ENCODE measurements around the gene DPT.
"Not testable (repeated sequence)": the region's sequence is repeated elsewhere in the genome, so short reads cannot be mapped to it uniquely, and the experiment has no call there.

Gene DPT

DNA sequence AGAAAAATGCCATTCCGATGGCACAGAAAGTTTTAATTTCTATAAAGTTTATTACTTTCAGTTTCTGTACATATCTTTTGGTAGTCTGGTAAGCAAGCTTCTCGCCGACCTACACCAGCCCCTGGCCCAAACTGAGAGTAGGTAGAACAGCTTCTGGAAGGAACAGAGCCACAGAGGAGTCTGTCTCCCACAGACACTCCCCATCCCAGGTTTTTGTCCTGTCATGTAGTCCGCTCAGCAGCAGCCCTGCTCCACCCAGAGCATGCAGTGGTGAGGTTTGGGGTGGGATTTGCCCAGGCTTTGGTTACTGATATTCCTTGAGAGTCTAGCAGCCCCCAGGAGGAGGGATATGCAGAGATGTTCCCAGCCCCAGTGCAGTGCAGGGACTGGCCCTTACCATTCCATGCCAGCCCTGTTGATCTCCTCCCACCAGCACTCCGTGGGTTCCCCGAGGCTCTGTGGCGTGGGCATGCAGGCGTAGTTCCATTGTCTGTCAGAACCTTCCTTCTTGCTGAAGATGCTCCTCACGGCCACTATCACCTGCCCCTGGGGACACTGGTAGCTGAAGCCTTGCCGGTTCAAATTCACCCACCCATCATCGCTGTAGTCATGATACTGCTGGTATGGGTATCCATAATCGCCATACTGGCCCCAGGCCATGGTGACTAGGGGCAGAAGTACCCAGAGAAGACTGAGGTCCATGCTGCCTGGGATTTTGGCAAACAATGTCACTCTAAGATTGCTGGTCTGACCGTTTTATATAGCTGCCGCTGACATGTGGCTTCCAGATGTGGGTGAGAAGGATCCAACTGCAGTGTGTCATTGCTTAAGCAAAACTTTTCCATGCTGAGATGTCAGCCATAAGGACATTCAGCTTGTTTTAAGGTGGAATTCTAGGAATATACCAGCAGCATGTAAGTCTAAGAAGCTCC is at the start of gene DPT:
TSS of gene DPT (minus strand) at position 734 of the 932 bp plus-strand sequence. CDS start at position 702, 32 bp downstream.
- no peak for DNase-seq (ENCODE audit: low read depth)

GRCh38 chr1:168775366-168775765 is 46.4 kb upstream of the DPT start:
- DNase-seq (ENCODE audit: low read depth), result no peak

DNA sequence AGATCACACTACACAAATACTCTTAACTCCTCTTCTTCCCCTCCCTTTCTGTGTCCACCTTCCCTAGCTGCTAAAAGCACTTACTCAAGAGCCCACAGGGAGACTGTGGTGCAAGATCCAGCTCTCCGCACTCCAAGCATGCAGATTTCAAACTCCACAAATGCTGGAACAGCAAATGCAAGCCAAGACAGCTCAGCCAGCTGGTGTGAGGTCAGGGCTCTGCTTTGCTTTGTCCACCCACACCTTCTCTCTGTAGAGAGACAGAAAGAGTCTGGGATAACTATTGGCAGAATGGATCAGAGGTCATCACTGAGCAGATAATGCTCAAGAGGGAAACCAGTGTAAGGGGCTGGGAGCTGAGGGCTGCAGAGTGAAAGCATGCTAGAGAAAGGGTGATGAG is 45.2 kb upstream of the DPT start:
- DNase-seq (ENCODE audit: low read depth), result no peak

DNA sequence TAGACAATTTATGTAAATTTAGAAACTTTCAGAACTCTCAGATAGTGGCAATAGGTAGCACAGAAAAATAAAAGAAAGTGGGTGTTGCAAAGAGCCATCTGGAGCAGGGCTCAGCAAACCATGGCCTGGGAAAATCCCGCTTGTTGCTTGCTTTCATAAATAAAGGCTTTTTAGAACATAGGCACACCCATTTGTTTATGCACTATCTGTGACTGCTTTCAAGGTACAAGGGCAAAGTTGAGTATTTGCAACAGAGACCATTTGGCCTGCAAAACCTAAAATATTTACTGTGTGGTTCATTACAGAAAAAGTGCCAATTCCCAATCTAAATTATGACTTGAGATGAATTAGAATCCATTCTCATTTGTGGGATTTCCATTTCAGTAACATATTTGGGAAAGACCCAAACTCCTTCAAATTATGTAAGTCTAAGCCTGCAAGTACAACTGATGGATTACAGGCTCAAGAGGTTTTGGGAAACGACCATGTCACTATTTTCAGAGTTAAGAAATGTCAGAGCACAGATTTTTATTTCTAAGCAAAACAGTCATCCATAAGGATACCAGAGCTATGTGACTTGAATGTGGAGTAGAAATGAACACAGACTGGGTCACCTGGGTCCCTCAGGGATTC is 43.5 kb upstream of the DPT start:
- no peak for DNase-seq (ENCODE audit: low read depth)

GRCh38 chr1:168771104-168771630 is 42.2 kb upstream of the DPT start:
- no peak for DNase-seq (ENCODE audit: low read depth)

- not testable (repeated sequence) for DNase-seq (ENCODE audit: low read depth)
Observed at GRCh38 chr1:168769893-168770292, 40.9 kb upstream of the DPT start.

DNA sequence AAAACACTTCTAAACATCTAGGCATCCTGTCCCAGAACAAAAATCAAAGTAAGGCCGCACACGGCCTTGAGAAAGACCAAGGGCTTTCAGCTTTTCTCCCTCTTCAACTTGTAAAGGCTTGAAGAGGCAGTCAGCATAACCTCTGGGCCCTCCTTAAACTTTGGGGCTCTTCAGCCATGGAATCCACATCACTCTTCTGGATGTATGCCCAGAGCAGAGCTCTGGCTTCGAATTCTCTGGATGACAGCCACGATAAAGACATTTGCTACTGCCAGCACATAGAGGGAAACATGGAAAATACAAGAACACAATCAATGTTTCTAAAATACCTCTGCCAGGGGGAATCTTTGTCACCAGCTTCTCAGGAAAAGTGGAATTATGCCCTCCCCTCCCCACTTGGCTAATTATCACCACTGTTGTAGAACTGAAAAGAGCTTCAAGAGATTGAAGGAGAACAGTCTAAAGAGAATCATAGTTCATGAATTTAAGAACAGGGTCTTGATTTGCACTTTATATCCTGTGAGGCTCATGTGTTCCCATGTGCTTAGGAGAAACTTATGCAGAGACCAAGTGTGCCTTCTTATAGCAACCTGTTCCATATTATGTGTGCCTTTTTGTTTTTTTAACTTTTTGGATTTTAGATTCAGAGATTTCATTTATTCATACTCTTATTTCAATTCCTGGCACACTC is 39.0 kb upstream of the DPT start:
- no peak for DNase-seq (ENCODE audit: low read depth)

- no peak for DNase-seq (ENCODE audit: low read depth)
Observed at GRCh38 chr1:168766568-168766967, 37.6 kb upstream of the DPT start.

DNA sequence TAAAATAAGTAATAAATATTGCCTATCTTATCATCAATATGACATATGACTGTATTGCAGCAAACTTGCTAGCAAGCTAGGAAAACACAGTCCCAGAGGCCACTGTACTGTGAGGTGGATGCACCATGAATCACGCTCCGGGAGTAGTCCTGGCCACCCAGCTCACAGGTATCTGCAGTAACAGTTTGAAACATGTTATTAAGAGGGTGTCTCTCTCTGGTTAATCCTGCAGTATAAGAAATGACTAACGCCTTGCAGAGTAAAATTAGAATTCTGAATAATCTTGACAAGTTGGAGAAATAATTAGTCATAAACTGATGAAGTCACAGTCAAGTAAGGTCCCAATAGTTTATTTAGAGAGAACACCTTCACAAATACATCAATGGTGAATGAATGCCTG is 34.0 kb upstream of the DPT start:
- DNase-seq (ENCODE audit: low read depth), result no peak

DNA sequence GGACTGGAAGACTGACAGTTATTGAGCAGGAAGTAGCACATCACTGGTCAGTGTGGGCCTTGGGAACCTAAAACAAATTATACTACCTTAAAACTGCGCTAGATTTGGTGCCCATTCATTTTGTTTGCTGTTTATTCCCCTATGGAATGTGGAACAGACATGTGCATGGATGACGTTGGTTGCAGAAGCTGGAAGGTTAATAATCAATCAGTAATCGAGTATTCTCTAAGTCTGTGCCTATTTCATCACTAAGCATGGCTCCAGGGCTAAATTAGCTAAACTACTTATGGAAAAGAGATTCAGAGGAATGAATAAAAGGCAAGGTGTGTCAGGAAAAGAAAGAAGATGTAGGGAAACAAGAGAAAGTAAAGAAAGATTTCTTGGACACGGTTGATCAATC is 33.5 kb upstream of the DPT start:
- DNase-seq (ENCODE audit: low read depth), result no peak

DNA sequence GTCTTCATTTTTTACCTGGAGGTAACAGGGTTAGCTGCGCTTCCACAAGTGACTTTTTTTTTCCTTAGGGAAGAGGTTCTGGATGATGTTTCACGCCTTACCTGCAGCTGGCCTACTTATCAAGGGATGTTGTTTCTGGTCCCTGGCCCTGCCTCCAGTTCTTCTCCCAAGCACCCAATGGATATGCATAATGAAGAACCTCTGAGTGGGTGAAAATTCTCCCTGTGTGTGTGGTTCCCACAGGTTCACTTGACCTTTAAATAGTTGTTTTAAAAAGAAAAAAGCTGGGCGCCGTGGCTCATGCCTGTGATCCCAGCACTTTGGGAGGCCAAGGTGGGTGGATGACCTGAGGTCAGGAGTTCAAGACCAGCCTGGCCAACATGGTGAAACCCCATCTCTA is 31.8 kb upstream of the DPT start:
- DNase-seq (ENCODE audit: low read depth), result no peak

GRCh38 chr1:168760241-168760640 is 31.2 kb upstream of the DPT start:
- DNase-seq (ENCODE audit: low read depth), result no peak

DNA sequence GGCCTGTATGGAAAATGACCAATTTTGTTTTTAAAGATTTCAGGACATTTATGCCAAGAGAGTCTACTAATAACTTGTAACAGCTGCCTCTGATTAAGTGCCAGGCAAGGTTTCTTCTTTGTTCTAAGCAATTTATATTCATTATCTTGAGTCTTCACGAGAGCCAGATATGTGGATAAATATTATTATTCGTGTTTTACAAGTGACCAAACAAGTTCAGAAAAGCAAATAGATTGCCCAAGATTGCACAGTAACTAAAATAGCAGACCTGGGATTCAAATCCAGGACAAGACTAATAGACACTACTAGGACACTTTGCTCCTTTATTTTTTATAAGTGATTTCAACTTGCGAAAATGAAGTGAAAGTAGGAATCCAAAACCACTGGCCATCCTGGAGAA is 30.1 kb upstream of the DPT start:
- DNase-seq (ENCODE audit: low read depth), result no peak

DNA sequence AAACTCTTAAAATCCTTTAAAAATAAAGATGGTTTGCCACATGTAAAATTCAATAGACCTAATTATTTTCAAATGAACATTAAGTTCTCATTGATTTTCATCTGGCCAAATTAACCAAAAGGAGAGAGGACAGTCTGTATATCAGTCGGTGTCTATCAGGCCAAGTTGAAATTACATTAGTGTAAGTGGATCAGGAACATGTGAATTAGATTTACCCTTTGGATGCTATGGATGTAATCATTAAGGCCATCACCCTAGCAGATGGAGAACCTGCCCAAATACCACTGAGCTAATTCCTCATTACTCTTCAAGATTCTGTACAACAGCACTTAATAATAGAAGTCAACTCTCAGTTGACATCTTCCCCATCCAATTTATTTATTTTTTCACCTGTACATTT is 29.5 kb upstream of the DPT start:
- DNase-seq (ENCODE audit: low read depth), result no peak

DNA sequence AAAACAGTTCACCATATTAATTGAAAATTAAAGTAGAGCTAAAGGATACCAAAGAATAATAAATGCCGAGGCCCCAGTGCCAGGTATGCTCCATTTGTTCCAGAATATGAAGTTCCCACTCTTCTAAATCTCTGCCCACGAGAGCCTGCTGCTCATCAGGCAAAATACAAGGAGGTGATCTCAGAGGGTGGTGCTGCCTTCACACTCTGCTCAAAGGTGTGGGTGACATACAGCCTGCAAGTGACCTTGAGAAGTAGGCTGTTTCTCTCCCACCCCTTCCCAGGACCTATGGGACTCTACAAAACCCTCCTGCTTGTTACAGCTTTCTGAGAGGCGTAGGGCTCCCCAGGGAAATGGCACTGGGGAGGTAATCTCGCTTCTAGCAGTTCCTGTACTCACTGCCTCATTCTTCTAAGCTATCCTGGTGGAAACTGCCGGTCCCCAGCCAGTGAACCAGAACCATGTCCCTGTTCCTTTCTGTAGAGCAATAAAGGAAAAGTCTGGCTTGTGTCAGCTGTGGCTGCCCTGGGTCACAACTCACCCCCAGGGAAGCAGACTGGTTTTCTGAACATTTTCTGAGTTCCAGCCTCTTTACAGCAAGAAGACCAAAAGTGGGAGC is 26.9 kb upstream of the DPT start:
- DNase-seq (ENCODE audit: low read depth), result no peak

DNA sequence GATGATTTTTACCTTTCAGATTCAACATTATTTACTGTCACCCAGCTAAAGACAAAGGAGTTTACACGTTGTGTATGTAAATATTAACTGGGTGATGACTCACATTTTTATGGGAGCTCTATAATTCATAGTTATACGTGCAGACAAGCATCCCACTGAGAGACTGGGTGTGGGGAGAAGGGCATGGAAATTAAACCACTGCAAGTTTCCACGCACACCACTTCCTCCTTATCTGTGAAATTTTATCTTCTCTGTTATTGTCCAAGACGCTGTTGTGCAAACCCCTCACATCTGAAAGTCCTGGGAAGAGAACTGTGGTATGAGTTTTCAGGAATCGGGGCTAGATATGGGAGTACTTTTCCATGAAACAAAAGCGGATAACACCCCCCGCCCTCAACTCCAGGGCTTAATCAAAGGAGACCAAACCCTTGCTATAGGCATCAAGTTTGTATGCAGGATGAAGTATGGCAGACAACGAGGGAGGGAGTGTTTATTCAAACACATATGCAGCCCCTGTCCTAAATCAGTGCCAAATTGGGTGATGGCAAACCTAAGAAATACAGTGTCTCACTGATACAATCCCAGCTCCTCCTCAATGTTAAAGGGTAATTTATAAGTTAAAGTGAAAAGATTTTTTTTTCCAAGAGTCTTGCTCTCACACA is 23.3 kb upstream of the DPT start:
- no peak for DNase-seq (ENCODE audit: low read depth)

DNA sequence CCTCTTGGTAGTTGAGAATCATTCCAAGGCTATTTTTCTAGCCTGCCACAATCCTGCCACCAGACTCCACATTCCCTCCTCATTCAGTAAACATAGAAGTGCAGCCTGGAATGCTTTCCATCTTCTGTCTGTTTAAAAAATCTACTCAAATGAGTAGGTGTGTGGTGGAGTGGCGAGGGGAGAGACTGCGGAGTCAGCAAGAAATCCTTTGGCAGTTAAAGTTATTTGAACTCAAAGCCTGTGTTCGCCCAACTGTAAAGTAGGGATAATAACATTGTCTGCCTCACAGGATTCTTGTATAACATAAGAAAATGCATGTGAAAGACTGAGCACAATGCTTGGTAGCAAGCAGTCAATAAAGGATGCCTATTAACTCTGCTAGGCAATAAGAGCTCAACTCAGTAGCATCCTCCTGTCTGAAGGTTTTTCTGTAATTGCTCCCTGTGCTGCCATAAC is 22.2 kb upstream of the DPT start:
- no peak for DNase-seq (ENCODE audit: low read depth)

- DNase-seq (ENCODE audit: low read depth), result no peak
Observed at GRCh38 chr1:168742994-168743650, 14.1 kb upstream of the DPT start.

DNA sequence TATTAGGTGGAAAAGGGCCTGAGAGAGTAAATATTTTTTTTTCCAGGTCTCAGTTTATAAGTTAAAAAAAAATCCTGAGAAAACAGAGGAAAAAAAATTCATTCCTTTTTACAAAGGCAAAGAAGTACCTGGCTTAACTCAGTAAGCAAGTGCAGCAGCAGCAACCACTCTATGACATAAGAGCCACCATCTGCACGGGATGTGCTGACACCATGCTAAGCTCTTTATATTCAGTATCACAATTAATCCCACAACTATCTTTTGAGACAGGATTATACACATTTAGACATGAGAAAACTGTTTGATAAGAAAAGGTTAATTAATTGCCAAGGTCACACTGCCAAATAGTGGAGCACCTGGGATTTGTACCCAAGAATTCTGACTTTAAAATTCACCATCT is 13.4 kb upstream of the DPT start:
- DNase-seq (ENCODE audit: low read depth), result no peak

DNA sequence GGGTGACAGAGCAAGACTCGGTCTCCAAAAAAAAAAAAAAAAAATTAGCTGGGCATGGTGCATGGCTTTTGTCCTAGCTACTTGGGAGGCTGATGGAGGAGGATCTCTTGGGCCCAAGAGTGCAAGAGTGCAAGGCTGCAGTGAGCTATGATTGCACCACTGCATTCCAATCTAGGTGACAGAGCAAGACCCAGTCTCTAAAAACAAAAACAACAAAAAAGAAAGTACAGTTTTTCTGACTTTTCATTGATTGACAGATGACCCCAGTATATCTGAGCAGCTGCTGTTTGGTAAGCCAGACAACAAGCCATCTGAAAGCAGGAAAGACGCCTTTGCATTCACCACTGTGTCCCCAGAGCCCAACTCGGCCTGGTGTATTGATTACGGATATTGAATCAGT is 10.9 kb upstream of the DPT start:
- DNase-seq (ENCODE audit: low read depth), result no peak

- no peak for DNase-seq (ENCODE audit: low read depth)
Observed at GRCh38 chr1:168736520-168736919, 7.5 kb upstream of the DPT start.
